GM12878 (cell line): Measurements from ENCODE around the gene TNFRSF11A. TPM values are rescaled to one million over a fixed set of nuclear protein-coding genes. Genes with fewer than 3 reads are reported as not detected.

Experiments
- CHD1 ChIP-seq: IDR thresholded peaks from 2 replicates; pipeline ENCODE4 v1.6.1; 2012; ENCODE audit warnings: low read depth, low read length, improper control_type of control experiment
- CHD2 ChIP-seq: IDR thresholded peaks from 2 replicates; pipeline ENCODE4 v1.6.1; 2011; ENCODE audit warnings: low read depth, low read length, improper control_type of control experiment, borderline replicate concordance
- E4F1 ChIP-seq: fragments of 450-650 bp; IDR thresholded peaks from 2 replicates; pipeline ENCODE4 v1.6.1; 2018; ENCODE audit warnings: borderline replicate concordance, mild to moderate bottlenecking; ENCODE audit not compliant: partially characterized antibody
- ESRRA ChIP-seq: IDR thresholded peaks from 2 replicates; pipeline ENCODE4 v1.6.1; 2012; ENCODE audit warnings: mild to moderate bottlenecking, low read length, improper control_type of control experiment
- HCFC1 ChIP-seq: fragments of 150-350 bp; IDR thresholded peaks from 2 replicates; pipeline ENCODE4 v1.6.1; 2014; ENCODE audit warnings: low read length
- POLR2AphosphoS2 ChIP-seq: IDR thresholded peaks from 2 replicates; pipeline ENCODE4 v1.6.1; 2011; ENCODE audit warnings: low read depth, mild to moderate bottlenecking, low read length, improper control_type of control experiment, moderate library complexity
- RBBP5 ChIP-seq: fragments of 200-600 bp; sonication (generic); conservative IDR thresholded peaks from 2 replicates; pipeline ENCODE4 v1.6.1; 2016
- SUZ12 ChIP-seq: fragments of 200-600 bp; sonication (generic); IDR thresholded peaks from one replicate; pipeline ENCODE4 v1.6.1; 2018; ENCODE audit warnings: antibody characterized with exemption, mild to moderate bottlenecking; ENCODE audit not compliant: unreplicated experiment
- ZBTB4 ChIP-seq: fragments of 450-650 bp; formaldehyde crosslinking; IDR thresholded peaks from 2 replicates; pipeline ENCODE4 v1.4.0; 2022; ENCODE audit warnings: mild to moderate bottlenecking, moderate library complexity
- polyA plus RNA-seq, 11 experiments: library from polyadenylated mRNA; depleted of rRNA in 4 of 11; unstranded in 6 of 11; stranded (reverse) in 5 of 11; fragments of >200 nt; fragmentation: Nextera tagmentation in 4 of 11; fragmentation: Illumina TruSeq in 1 of 11; extraction: Ambion mirVana in 4 of 11; extraction: Trizol in 1 of 11; gene quantifications; 1 replicate in 1 of 11; 2 replicates in 10 of 11; pipeline versions ENCODE4 v1.2.1 to v1.2.3, GENCODE V29; 2011 to 2016; ENCODE audit warnings: inconsistent platforms in 2 of 11, missing spikeins in 2 of 11, low read depth in 1 of 11
- total RNA-seq, 4 experiments: library from RNA; depleted of rRNA in 3 of 4; stranded (reverse); fragments of >200 nt in 3 of 4; fragmentation: Illumina TruSeq in 1 of 4; extraction: Trizol in 1 of 4; gene quantifications; 2 replicates each; pipeline versions ENCODE4 v1.2.1 to v1.2.3, GENCODE V29; 2013 to 2021
- TF ChIP-seq, protein P1 (sequence below): fragments of 450-650 bp; IDR thresholded peaks from 2 replicates; pipeline ENCODE4 v1.6.1; 2014; ENCODE audit warnings: mild to moderate bottlenecking

The TNFRSF11A gene
- total and polyA plus RNA-seq, 10 of the 15 experiments (the other 5 are each of a cell fraction or from before 2014, with no cell fraction given): 0.07 to 4.0 (median 0.23) TPM

- TF ChIP-seq, protein P1, sequence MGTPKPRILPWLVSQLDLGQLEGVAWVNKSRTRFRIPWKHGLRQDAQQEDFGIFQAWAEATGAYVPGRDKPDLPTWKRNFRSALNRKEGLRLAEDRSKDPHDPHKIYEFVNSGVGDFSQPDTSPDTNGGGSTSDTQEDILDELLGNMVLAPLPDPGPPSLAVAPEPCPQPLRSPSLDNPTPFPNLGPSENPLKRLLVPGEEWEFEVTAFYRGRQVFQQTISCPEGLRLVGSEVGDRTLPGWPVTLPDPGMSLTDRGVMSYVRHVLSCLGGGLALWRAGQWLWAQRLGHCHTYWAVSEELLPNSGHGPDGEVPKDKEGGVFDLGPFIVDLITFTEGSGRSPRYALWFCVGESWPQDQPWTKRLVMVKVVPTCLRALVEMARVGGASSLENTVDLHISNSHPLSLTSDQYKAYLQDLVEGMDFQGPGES: no peak
- no peak for TF ChIP-seq ESRRA
- no peak for TF ChIP-seq HCFC1
- no peak for TF ChIP-seq ZBTB4 (CRISPR knock-in tag)
- TF ChIP-seq CHD2: no peak
- no peak for TF ChIP-seq SUZ12
- no peak for TF ChIP-seq E4F1
- no peak for TF ChIP-seq CHD1
- no peak for TF ChIP-seq POLR2AphosphoS2
- TF ChIP-seq RBBP5: no peak
Observed at GRCh38 chr18:62384068-62384467, 59.0 kb downstream of the TNFRSF11A start (continued).
